Activated naive CD4-positive, alpha-beta T cell treated with anti-CD3 and anti-CD28 coated beads, Interleukin-2, amount 10 ng/mL, durations not matched to agents 7 days and 5 days (primary cell): ENCODE measurements around the gene TPK1.

Experiments used
- CTCF ChIA-PET: fragments of 350-600 bp; sonication (Branson Sonifier 250); formaldehyde crosslinking; loops from one replicate; lab custom pipeline; 2021; ENCODE audit warnings: antibody characterized with exemption; lab: Charles Lee
- DNase-seq: peaks from one replicate; pipeline ENCODE4 v3.0.0-alpha.2; 2020
- H3K27ac Mint-ChIP-seq: one replicate; pipeline ENCODE4 v1.8.0; 2021; ENCODE audit warnings: mild to moderate bottlenecking, moderate library complexity, mixed read lengths
- H3K27me3 Mint-ChIP-seq: one replicate; pipeline ENCODE4 v1.8.0; 2021; ENCODE audit warnings: mild to moderate bottlenecking, mixed read lengths
- H3K36me3 Mint-ChIP-seq: one replicate; pipeline ENCODE4 v1.8.0; 2021; ENCODE audit warnings: mixed read lengths
- H3K4me1 Mint-ChIP-seq: one replicate; pipeline ENCODE4 v1.8.0; 2021; ENCODE audit warnings: mixed read lengths
- H3K4me3 Mint-ChIP-seq: one replicate; pipeline ENCODE4 v1.8.0; 2021; ENCODE audit warnings: mild to moderate bottlenecking, moderate library complexity, mixed read lengths
- H3K9me3 Mint-ChIP-seq: one replicate; pipeline ENCODE4 v1.8.0; 2021; ENCODE audit warnings: mixed read lengths

TPK1 gene

DNA sequence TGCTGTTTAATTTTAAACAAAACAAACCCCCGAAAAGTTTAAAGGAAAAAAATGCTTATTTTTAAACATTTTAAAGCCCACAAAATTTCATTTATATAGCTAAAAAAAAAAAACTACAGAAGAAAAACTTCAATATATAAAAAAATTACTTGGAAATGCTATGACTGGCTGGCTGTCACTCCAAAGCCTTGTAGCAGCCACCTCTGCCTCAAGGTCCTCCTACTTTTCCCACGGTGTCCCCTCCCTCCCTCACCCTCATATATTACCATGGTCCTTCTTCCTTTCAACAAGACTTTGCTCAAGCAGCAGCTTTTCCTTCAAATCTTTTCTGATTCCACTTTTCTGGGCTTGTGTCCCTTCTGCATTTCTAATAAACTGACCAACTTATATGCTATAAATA is 122.0 kb downstream of the TPK1 start:
- peaks cover 4% of the 10 kb centered on the region for H3K9me3 Mint-ChIP-seq
- H3K4me3 Mint-ChIP-seq = no peak overlapping the region
- H3K27ac Mint-ChIP-seq = no peak overlapping the region
- H3K4me1 Mint-ChIP-seq = peaks cover 4% of the 10 kb centered on the region
- no peaks in the 10 kb centered on the region for H3K27me3 Mint-ChIP-seq
- no peaks in the 10 kb centered on the region for H3K36me3 Mint-ChIP-seq
- DNase-seq = no peak
- CTCF ChIA-PET = interaction anchor here (1.6 kb wide), 1 partner anchor 121 kb away, joined by 3 read pairs; no protein-coding TSS in a partner anchor

DNA sequence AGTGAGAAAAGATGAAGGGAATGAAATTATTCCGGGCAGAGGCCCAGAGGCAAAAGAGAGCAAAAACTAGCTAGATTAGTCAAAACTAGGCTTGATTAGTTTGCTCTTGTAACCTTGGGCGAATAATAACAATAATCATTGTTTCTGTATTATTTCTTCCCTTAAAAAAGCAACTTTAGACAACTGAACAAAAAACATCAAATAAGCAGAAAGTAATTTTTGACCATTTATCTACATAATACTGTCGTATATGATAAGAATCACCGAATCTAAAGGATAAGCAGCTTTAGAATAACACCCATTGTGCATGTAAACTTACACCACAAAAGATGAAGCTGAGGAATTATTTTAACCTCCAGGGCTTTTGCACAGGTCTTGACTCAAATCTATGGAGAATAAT is 125.1 kb downstream of the TPK1 start:
- Mint-ChIP-seq H3K27ac (no peak overlapping the region), H3K36me3 (no peaks in the 10 kb centered on the region), H3K9me3 (no peaks in the 10 kb centered on the region), H3K27me3 (no peaks in the 10 kb centered on the region), H3K4me3 (no peak overlapping the region), H3K4me1 (peaks cover 4% of the 10 kb centered on the region)
- DNase-seq = no peak
- CTCF ChIA-PET = no interaction called here

DNA sequence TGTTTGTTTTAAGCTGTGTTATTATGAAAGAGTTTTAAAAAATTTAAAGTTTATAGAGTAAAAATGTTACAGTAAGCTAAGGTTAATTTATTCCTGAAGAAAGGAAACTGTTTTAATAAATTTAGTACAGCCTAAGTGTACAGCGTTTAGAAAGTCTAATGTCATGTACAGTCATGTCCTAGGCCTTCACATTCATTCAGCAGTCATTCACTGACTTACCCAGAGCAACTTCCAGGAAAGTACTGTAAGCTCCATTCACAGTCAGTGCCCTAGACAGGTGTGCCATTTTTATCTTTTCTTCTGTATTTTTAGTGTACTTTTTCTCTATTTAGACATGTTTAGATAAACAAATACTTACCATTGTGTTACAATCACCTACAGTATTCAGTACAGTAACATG is 126.8 kb downstream of the TPK1 start:
- Mint-ChIP-seq H3K36me3 (no peaks in the 10 kb centered on the region), H3K27me3 (no peaks in the 10 kb centered on the region), H3K4me1 (peaks cover 4% of the 10 kb centered on the region), H3K27ac (no peak overlapping the region), H3K9me3 (no peaks in the 10 kb centered on the region), H3K4me3 (no peak overlapping the region)
- no peak for DNase-seq
- CTCF ChIA-PET = no interaction called here

DNA sequence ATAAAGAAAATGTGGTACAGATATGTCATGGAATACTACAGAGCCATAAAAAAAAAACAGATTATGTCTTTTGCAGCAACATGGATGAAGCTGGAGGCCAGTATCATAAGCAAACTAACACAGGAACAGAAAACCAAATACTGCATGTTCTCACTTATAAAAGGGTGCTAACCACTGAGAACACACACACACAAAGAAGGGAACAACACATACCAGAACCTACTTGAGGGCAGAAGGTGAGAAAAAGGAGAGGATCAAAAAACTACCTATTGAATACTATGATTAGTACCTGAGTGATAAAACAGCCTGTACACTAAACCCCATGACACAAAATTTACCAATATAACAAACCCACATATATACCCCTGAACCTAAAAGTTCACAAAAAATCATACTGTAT is 144.6 kb downstream of the TPK1 start:
- H3K27me3 Mint-ChIP-seq = no peaks in the 10 kb centered on the region
- H3K4me1 Mint-ChIP-seq = no peaks in the 10 kb centered on the region
- no peak for DNase-seq
- H3K36me3 Mint-ChIP-seq = no peaks in the 10 kb centered on the region
- H3K4me3 Mint-ChIP-seq = no peak overlapping the region
- H3K27ac Mint-ChIP-seq = no peak overlapping the region
- CTCF ChIA-PET = interaction anchor here (0.6 kb wide), 1 partner anchor 707 kb away, joined by 3 read pairs; no protein-coding TSS in a partner anchor
- peaks cover 3% of the 10 kb centered on the region for H3K9me3 Mint-ChIP-seq

DNA sequence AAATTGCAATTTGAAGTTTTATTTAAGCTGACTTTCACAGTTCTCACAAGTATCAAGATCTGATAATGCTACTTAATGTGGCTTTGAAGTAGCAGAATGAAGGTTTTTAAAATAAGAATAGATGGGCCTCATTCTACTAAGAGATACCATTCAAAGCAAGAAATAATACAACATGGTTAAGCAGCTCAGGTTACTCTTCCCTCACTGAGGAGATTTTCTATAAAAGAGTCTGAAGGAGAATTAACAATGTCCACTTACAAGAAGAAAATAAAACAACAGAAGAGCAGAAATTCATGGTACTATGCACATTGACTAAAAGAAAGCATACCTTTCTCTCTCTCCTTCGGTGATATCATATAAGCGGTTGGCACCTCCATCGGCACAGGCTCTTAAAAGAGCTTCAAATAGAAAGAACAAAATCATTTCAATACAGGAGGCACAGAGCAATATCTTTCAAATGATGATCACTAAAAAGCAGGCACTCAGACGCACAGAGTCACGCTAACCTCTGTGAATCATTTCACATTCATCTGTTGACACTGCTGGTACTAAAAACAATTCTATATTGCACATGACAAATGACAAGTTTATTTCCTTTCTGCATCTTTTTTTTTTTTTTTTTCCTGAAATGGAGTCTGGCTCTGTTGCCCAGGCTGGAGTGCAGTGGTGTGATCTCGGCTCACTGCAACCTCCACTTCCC is 153.1 kb downstream of the TPK1 start:
- CTCF ChIA-PET = no interaction called here
- no peaks in the 10 kb centered on the region for H3K9me3 Mint-ChIP-seq
- H3K4me1 Mint-ChIP-seq = no peaks in the 10 kb centered on the region
- H3K27ac Mint-ChIP-seq = no peak overlapping the region
- no peak overlapping the region for H3K4me3 Mint-ChIP-seq
- H3K27me3 Mint-ChIP-seq = no peaks in the 10 kb centered on the region
- no peak for DNase-seq
- no peaks in the 10 kb centered on the region for H3K36me3 Mint-ChIP-seq

DNA sequence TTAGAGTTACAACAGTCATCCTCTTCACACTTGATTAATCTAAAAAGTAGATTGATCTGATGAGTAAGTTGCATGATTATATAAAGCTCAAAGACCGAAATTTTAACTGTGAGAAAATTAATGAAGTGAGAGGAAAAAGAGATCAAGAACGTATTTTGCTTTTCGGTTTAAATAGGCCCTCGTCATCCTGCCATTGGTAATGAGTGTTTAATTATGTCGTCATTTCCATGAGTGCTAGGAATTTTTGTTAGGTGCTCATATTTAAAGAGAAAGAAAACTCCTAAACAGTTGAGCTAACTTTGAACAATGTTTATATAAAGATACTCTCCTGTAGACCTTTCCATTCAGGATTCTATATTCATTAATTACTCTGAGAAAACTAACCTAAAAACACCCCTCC is 159.4 kb downstream of the TPK1 start:
- DNase-seq = no peak
- Mint-ChIP-seq H3K4me3 (no peak overlapping the region), H3K36me3 (no peaks in the 10 kb centered on the region), H3K27me3 (no peaks in the 10 kb centered on the region), H3K4me1 (no peaks in the 10 kb centered on the region), H3K9me3 (no peaks in the 10 kb centered on the region), H3K27ac (no peak overlapping the region)
- CTCF ChIA-PET = no interaction called here

DNA sequence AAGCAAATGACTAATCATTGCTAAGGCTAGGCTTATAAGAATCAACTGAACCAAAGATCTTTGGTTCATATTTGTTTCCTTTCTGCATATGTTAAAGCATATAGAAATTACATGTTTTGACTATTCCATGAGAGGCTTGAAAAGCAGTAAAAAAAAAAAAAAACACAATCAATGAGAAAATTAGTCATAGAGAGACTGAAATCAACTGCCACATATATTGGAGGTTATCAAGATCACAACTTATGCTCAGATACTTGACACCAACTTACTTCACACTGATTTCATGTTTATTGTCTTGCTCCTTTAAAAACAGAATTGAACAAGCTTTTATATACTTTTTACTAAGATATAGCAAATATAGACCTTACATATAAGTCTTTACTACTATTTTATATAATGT is 161.3 kb downstream of the TPK1 start:
- Mint-ChIP-seq H3K4me3 (no peak overlapping the region), H3K9me3 (no peaks in the 10 kb centered on the region), H3K27me3 (no peaks in the 10 kb centered on the region), H3K27ac (no peak overlapping the region), H3K4me1 (no peaks in the 10 kb centered on the region), H3K36me3 (no peaks in the 10 kb centered on the region)
- DNase-seq = no peak
- CTCF ChIA-PET = no interaction called here

DNA sequence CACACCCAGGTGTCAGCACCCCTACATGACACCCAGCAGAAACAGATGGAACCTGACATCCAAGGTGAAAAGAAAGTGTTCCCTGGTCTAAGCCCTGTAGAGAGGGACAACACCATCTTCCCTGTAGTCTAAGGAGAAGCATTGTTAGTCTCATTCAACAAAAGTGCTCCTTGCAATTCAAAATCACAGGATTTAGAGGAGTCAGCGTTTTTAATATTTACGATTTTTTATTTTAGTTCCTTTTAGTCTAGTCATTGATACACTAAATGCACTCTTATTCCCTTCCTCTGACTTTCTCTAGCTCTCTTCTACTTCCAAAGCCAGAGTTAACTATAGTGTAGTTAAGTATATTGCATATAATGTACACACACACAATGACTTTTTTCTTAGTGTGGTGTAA is 163.0 kb downstream of the TPK1 start:
- Mint-ChIP-seq H3K4me1 (no peaks in the 10 kb centered on the region), H3K9me3 (no peaks in the 10 kb centered on the region), H3K27me3 (no peaks in the 10 kb centered on the region), H3K4me3 (no peak overlapping the region), H3K27ac (no peak overlapping the region), H3K36me3 (no peaks in the 10 kb centered on the region)
- DNase-seq = no peak
- CTCF ChIA-PET = no interaction called here

DNA sequence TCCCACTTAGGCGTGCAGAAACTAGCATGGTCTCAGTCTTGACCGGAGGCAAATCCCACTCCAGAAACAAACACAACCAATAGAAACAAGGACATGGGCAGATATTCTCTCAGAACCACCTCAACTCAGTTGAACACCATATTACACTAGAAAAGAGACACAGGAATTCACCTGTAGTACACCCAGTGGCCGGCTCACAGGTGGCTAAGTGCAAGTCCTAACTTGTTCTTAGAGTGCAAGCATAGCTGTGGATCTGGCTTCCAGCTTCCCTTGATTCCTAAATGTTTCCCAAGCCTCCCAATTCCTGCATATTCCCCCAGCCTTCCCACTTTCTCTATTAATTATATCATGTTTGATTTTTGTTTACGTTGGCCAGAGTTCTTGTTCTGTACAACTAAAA is 164.4 kb downstream of the TPK1 start:
- Mint-ChIP-seq H3K4me3 (no peak overlapping the region), H3K36me3 (no peaks in the 10 kb centered on the region), H3K27me3 (no peaks in the 10 kb centered on the region), H3K27ac (no peak overlapping the region), H3K4me1 (no peaks in the 10 kb centered on the region), H3K9me3 (no peaks in the 10 kb centered on the region)
- CTCF ChIA-PET = no interaction called here
- no peak for DNase-seq

DNA sequence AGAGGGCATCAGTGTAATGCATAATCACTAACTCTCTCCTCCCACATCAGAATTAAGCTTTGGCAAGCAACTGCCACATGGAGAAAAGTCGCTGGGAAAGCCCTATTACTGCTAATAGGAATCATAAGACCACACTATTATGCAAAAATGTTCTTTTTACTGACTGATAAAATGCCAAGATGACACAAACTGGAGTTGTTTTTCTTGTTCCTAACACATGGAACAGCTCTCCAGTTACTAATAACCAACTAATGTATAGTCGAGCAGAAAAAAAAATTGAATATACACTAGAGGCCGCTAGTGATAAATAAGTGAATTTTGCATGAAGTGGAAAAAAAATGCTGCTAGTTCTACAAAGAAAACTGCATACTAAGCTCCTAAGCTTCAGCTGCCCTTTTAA is 165.6 kb downstream of the TPK1 start:
- H3K36me3 Mint-ChIP-seq = no peaks in the 10 kb centered on the region
- H3K27ac Mint-ChIP-seq = no peak overlapping the region
- no peak for DNase-seq
- no peaks in the 10 kb centered on the region for H3K4me1 Mint-ChIP-seq
- H3K27me3 Mint-ChIP-seq = no peaks in the 10 kb centered on the region
- no peaks in the 10 kb centered on the region for H3K9me3 Mint-ChIP-seq
- H3K4me3 Mint-ChIP-seq = no peak overlapping the region
- CTCF ChIA-PET = no interaction called here

DNA sequence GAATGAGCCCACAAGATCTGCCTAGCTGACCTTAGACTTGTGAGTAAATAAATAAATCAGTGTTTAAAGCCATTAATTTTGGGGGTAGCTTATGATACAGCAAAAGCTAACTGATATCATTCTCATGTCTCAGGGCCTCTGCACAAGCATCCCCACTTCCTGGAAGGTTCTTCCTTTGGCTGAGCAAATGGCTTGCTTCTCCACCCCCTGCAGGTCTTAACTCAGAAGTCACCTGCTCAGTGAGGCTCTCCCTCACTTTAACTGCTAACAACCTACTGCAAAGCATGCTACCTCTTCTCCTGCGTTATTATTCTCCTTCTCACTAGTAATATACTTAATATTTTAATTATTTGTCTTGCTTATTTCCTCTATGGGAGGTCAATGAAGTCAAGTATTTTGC is 167.3 kb downstream of the TPK1 start:
- Mint-ChIP-seq H3K4me3 (no peak overlapping the region), H3K27ac (no peak overlapping the region), H3K4me1 (no peaks in the 10 kb centered on the region), H3K36me3 (no peaks in the 10 kb centered on the region), H3K27me3 (no peaks in the 10 kb centered on the region), H3K9me3 (peaks cover 1% of the 10 kb centered on the region)
- no peak for DNase-seq
- CTCF ChIA-PET = no interaction called here

DNA sequence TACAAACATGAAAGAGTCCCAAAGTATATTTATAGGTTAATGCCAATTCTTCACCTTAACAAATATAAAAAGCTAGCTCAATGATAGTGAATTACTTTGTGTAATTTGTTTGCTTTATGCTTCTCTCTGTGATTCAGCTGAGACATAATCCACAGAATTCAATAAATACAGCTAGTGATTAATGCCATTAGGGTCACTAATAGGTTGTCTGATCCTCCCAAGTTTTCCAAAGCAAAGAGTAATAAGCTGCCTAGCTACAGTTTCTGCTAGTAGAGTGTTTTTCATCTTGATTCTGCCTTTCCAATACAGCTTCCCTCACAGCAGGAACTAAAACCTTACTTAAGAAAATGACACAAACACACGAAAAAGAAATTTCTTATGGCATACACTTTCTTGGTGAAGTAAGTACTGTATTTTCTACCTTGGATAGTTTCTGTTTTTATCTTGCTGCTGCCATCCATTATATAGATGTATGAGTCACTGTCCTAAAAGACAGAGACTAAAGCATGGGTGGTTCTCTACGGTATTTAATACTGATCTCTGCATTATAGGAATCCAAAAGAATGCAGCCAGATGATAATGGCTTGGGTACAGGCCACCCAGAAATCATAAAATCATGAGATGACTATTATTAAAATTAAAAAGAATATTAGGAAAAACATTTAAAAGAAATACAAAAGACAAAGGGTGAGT is 170.0 kb downstream of the TPK1 start:
- H3K4me1 Mint-ChIP-seq = no peaks in the 10 kb centered on the region
- no peak overlapping the region for H3K27ac Mint-ChIP-seq
- no peak for DNase-seq
- peaks cover 1% of the 10 kb centered on the region for H3K9me3 Mint-ChIP-seq
- no peak overlapping the region for H3K4me3 Mint-ChIP-seq
- CTCF ChIA-PET = interaction anchor here (0.5 to 0.6 kb wide), 3 partner anchors 14 to 321 kb away, joined by 3 read pairs; no protein-coding TSS in a partner anchor
- H3K36me3 Mint-ChIP-seq = no peaks in the 10 kb centered on the region
- H3K27me3 Mint-ChIP-seq = no peaks in the 10 kb centered on the region

DNA sequence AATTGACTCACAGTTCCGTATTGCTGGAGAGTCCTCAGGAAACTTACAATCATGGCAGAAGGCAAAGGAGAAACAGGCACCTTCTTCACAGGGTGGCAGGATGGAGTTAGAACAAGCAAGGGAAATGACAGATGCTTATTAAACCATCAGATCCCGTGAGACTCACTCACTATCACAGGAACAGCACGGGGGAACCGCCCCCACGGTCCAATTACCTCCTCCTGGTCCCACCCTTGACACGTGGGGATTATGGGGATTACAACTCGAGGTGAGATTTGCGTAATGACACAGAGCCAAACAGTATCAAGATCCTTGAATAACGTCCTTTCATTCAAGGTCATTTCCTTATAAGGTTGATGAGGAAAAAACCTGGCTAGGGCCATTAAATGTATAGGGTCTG is 176.6 kb downstream of the TPK1 start:
- H3K36me3 Mint-ChIP-seq = no peaks in the 10 kb centered on the region
- DNase-seq = no peak
- H3K27me3 Mint-ChIP-seq = no peaks in the 10 kb centered on the region
- H3K9me3 Mint-ChIP-seq = peaks cover 1% of the 10 kb centered on the region
- no peak overlapping the region for H3K4me3 Mint-ChIP-seq
- H3K4me1 Mint-ChIP-seq = no peaks in the 10 kb centered on the region
- CTCF ChIA-PET = no interaction called here
- H3K27ac Mint-ChIP-seq = no peak overlapping the region

DNA sequence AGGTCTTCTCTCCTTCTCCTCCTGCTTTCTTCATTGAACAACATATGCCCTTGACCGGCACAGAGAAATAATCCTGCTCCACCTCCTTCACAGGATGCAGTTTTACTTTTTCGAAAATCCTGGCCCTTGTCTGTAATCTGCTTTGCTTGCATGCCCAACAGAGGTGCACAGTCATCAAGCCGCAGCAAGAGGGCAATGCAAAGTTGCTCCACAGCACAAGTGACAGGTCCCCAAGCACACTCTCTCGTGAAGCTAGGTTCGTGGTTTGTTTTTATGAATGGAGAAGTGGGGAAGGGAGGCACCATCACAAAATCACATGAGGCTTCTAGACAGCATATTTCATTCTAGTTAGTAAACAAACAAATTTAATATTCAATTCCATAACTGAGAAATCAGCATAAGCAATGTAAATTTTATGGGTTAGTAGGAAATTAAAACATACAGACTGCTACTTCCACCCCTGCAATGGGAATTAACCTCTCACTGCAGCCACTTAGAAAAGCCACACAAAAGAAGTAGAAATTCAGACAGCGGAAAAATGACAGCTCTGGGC is 178.8 kb downstream of the TPK1 start:
- H3K4me3 Mint-ChIP-seq = no peak overlapping the region
- no peaks in the 10 kb centered on the region for H3K27me3 Mint-ChIP-seq
- H3K4me1 Mint-ChIP-seq = no peaks in the 10 kb centered on the region
- H3K27ac Mint-ChIP-seq = no peak overlapping the region
- DNase-seq = no peak
- no peaks in the 10 kb centered on the region for H3K36me3 Mint-ChIP-seq
- CTCF ChIA-PET = no interaction called here
- no peaks in the 10 kb centered on the region for H3K9me3 Mint-ChIP-seq

DNA sequence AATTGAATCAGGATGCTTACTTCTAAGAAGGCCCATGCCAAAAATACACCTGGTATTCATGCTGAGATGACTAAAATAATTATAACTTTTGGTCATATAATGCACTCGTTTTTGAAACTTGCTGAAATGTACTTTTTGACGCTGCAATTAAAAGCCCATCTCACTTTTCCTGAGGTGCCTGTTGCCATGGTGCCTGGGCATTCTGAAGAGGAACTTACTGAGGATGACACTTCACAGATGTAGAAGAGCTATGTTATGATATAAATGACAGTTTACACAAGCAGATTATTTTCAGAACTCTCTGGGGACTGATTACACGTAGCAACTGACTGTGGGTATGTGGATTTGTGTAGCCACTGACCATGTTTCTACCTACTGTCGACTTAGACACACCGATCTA is 182.4 kb downstream of the TPK1 start:
- H3K9me3 Mint-ChIP-seq = peaks cover 3% of the 10 kb centered on the region
- no peaks in the 10 kb centered on the region for H3K36me3 Mint-ChIP-seq
- H3K4me3 Mint-ChIP-seq = no peak overlapping the region
- no peaks in the 10 kb centered on the region for H3K4me1 Mint-ChIP-seq
- no peak for DNase-seq
- H3K27me3 Mint-ChIP-seq = no peaks in the 10 kb centered on the region
- CTCF ChIA-PET = no interaction called here
- no peak overlapping the region for H3K27ac Mint-ChIP-seq
